Left renal pelvis (tissue), 4 donors: ENCODE measurements around the gene MON1A. TPM values are rescaled to one million over a fixed set of nuclear protein-coding genes. Genes with fewer than 3 reads are reported as not detected.
A peak's percentile ranks its signal among the peaks of the same experiment; 100 is the strongest.
"Not testable (repeated sequence)": the region's sequence is repeated elsewhere in the genome, so short reads cannot be mapped to it uniquely, and the experiment has no call there.

Experiments used
- DNase-seq, 4 donors: peaks; one replicate each; pipeline ENCODE4 v3.0.0-alpha.2; 2013; ENCODE audit warnings: low read depth in 4 of 4, low spot score in 3 of 4
- polyA plus RNA-seq, 4 donors: library from polyadenylated mRNA; unstranded; fragments of 120-200 nt; gene quantifications; one replicate each; pipeline ENCODE4 v1.2.1, GENCODE V29; 2013; ENCODE audit not compliant: insufficient read length in 4 of 4

The MON1A gene
- polyA plus RNA-seq, 4 donors: 7.6 to 10.0 (median 8.1) TPM

DNA sequence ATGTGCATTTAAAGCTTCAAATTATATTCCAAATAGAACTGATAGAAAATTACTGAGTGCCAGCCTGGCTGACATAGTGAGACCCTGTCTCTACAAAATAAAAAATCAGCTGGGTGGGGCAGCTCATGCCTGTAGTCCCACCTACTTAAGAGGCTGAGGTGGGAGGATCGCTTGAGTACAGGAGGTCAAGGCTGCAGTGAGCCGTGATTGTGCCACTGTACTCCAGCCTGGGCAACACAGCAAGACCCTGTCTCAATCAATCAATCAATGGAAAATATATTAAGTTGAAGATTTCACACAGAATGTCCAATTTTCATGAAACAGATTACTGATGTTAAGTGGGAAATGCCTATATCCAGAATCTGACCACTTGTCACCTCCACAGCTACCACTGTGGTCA, 4.1 kb downstream of the MON1A start:
- no peak for DNase-seq

DNA sequence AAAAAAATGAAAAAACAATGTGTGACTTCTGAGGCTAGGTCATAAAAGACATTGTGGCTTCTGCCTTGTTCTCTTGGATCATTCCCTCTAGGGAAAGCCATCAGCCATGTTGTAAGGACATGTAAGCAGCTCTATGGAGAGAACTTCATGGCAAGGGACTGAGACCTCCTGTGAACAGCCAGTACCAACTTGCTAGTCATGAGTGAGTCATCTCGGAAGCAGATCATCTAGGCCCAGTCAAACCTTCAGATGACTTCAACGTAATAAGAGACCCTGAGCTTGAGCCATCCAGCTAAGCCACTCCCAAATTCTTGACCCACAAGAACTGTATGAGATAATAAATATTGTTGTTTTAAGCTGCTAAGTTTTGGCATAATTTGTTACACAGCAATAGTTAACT, 4.9 kb downstream of the MON1A start:
- DNase-seq: no peak

DNA sequence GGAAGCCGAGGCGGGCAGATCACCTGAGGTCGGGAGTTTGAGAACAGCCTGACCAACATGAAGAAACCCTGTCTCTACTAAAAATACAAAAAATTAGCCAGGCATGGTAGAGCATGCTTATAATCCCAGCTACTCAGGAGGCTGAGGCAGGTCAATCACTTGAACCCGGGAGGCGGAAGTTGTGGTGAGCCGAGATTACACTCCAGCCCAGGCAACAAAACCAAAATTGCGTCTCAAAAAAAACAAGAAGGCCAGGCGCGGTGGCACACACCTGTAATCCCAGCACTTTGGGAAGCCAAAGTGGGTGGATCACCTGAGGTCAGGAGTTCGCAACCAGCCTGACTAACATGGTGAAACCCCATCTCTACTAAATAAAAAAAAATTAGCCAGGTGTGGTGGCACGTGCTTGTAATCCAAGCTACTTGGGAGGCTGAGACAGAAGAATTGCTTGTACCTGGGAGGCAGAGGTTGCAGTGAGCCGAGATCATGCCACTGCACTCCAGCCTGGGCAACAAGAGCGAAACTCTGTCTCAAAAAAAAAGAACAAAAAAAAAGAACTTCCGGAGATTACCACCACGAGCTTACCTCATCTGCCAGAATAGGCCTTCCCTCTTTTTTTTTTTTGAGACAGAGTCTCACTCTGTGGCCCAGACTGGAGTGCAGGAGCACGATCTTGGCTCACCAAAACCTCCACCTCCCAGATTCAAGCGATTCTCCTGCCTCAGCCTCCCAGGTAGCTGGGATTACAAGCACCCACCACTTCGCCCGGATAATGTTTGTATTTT, 11.6 kb downstream of the MON1A start:
- not testable (repeated sequence) for DNase-seq

DNA sequence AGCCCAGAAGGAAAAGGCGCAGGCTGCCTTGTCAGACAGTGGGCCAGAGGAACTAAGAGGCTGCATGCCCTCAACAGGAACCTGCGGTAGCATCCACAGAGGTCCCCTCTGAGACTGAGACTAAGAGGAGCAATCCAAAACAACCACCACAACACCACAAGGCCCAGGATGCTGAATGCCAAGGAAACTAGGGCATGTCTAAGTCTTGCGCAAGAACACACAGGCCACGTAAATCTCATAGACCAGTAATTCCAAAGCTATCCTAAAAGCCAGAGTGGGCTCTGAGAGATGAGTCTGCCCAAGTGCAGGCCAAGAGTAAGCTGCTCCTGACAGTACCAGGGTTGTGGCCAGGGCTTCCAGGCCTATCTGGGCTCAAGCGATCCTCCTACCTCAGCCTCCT, 12.9 kb downstream of the MON1A start:
- no peak for DNase-seq

DNA sequence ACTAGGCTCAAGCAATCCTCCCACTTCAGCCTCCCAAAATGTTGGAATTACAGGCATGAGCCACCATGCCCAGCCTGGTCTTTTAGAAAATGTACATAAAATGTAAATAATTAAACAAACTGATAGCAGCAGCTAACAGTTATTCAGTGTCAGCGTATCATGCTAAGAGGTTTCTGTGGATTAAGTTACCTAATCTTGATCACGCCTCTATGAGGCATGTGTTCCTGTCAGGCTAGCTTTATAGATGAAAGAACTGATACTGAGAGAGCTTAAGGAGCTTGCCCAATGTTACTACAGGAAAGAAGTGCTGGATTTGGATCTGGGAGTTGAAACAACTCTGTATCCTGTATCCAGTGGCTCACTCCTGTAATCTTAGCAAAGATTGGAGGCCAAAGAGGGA, 14.7 kb downstream of the MON1A start:
- DNase-seq: no peak

DNA sequence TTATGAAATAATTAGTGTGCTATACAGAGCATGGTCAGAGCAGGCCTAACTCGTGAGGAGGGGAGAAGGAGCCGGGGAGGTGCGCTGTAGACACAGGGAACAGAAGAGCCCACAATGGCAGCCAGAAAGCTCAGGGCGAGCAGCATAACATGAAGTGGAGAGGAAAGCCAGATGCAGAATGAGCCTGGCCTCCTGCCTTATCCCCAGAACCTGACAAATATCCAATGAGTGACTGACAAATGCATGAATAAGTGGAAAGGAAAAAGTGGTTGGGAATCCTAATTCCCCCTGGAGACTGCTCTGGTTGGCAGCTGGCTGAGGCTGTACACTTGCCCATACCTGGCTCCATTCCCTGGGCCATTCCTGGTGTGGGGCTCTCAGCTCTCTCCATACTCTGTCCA, 16.7 kb downstream of the MON1A start:
- DNase-seq: no peak

DNA sequence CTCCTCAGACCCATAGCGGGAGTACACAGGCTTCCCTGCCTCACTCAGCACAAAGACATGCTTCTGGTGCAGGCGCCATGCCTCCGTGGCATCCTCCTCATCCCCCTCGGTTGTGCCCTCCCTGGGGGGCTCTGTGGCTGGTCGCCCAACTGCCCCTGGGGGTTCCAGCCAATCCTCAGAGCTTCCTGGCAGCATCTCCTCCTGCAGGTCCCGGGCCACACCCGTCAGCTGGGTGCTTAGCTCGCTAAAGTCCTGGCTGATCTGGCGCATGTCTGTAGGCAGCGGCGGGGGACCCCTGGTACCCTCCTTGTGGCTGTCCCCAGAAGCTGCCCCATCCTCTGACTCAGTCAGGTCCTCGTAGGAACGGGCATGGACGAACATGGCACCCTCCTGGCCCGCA, 18.0 kb downstream of the MON1A start:
- DNase-seq: no peak

DNA sequence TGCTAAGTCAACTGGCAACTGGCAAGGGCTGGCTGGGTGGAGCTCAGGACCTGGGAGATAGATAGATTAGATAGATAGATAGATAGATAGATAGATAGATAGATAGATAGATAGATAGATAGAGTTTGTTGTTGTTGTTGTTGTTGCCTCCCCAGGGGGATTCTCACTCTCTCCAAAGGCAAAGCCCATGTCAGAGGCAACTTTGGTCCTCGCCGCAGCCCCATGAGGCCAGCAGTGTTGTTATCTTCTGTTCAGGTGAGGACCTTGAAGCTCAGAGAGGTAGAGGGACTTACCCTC, 18.5 kb downstream of the MON1A start:
- DNase-seq: no peak

DNA sequence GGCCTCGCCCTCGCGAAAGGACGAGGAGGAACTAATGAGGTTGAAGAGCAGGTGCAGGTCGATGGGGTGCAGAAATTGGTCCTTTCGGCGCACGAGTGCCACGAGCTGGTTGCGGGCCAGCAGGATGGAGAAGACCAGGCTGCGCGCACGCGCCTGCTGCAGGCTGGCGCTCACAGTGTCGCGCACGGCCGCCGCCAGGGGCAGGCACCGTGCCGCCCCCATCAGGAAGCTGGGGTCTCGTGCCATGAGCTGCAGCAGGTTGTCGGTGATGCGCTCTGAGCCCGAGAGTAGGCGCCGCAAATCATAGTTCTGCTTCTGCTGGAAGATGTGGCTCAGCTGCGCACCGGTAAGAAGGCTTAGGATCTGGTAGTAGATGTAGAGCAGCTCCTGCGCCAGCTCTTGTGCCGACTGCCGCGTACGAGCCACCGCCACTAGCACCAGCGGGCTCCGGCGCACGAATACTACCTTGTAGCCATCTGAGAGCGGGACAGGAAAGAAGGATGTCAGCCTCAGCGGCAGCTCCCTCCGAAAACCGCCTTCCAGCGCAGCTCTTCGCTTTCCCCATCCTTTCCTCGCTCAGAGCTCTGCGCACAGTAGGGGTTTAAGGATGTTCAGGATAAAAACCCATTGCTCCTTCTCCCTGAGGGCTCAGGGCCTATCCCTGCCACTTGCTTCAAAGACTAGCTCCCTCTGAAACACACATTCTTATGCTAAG, 19.0 kb downstream of the MON1A start:
- DNase-seq: no peak

DNA sequence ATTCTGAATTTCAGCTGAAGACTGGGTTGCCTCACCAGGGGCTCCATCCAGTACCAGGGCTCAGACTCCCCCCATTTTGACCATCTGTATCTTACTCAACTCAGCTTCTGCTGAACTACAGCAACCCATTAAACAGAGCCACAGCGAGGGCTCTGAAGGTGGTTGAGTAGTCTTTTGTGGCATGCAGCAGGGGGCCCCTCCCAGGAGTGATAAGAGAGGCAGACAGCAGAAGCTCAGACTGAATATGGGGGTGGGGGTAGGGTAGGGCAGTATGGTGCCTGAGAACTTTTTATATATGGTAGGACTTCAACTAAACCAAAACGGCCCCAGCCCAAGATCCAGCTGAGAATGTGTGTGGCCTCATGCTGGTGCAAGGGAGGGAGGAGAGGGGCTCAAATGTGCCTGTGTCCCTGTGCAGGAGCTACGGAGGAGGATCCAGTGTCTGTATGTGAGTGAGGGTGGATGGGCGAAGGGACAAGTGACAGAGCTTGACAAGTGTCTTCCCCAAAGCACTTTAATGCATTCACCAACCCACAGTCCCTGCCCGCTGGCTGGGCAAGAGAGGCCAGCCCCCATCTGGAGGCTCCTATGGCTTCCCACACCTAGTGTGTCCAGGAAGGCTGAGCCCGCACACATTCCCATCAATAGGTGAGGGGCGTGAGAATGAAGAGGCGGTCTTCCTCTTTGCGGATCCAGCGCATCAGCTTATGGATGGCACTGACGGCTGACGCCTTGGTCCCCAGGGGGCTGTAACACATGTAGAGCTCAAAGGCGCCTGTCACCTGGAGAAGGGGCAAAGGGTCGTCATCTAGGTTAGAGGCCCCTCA, 21.0 kb downstream of the MON1A start:
- no peak for DNase-seq

DNA sequence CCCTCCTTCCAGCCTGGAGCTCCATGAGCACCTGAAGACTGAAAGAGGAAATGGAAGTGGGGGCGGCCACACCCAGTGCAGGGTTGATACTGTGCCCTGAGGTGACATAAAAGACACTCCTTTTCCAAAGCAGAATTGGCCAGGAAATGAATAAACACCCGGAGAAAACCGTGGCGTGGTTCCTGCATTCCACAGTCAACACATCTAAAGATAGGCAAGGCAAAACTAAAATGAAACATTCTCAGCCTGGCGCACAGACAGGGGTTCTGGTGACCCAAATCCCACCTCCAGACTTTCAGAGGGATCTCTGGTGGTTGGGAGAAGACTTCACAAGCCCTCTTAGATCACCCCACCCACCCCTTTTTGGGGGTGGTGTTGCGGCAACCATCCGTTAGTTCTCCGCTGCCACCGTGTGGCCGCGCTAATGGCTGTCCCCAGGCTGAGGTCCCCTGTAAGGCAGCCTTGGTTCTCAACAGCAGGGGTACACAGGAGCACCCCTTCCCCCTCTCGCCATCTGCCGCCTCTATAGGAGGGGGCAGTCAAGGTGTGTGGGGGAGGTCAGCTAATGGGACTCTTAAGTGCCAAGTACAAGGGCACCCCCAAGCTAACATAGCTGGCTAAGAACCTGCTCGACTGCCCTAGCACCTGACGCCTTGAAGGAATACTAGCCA, 23.4 kb downstream of the MON1A start:
- DNase-seq: no peak

DNA sequence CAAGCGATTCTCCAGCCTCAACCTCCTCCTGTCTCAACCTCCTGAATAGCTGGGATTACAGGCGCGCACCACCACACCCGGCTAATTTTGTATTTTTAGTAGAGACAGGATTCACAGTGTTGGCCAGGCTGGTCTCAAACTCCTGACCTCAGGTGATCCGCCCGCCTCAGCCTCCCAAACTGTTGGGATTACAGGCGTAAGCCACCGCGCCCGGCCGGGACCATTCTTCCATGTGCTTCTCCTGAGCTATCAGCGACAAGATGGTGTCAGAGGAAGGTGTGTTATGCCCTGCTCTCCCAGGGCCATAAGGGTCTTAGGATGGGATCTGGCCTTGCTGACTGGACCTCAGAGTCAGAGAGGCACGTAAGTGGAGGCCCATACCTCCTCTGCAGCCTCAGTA, 25.2 kb downstream of the MON1A start:
- not testable (repeated sequence) for DNase-seq

DNA sequence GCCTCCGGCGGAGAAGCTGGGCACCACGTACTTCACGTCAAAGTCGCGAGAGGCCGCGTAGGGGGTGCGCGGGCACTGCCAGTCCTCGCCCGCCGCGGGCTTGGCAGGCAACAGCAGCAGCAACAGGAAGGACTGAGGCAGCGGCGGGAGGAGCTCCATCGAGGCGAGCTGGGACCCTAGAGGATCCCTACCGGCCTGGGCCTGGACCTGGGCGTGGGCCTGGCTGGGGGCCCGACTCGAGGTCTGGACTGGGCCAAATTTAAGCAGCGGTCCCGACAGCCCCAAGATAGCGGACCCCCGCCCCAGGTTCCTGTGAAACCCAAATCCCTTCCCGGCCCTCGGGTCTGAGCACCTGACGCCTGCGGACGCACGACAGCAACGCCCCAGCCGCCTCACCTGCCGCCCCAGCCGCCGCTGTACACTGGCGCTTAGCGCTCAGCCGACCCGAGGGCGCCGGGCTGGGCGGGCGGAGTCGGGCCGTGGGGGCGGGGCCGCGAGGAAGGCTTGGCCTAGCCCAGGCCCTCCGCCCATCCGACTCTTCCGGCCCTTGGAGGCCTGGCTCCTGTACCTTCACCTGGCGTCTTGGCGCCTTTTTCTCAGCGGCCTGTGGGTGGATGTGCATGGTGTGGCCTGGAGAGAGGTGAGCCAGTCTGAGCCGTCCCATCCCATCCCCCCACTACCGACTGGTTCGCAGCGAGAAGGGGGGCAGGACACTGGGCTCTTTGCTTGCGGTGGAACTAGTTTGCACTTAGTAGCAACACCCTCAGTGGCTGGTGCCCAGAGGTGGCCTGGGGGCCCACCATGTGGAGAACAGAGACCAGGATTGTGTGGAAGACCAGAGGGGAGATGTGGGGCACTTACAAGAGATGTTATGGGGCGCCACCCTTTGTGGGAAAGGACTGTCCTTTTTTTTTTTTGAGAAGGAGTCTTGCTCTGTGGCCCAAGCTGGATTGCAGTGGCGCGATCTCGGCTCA, 25.9 kb downstream of the MON1A start, which contains the start of gene MST1R:
Gene MST1R, minus strand, starts transcription at position 423 of the 974 bp plus-strand sequence. Its CDS starts 264 bp downstream, at position 159.
- DNase-seq: peak in 2 of 4 donors; percentile 36 to 37

DNA sequence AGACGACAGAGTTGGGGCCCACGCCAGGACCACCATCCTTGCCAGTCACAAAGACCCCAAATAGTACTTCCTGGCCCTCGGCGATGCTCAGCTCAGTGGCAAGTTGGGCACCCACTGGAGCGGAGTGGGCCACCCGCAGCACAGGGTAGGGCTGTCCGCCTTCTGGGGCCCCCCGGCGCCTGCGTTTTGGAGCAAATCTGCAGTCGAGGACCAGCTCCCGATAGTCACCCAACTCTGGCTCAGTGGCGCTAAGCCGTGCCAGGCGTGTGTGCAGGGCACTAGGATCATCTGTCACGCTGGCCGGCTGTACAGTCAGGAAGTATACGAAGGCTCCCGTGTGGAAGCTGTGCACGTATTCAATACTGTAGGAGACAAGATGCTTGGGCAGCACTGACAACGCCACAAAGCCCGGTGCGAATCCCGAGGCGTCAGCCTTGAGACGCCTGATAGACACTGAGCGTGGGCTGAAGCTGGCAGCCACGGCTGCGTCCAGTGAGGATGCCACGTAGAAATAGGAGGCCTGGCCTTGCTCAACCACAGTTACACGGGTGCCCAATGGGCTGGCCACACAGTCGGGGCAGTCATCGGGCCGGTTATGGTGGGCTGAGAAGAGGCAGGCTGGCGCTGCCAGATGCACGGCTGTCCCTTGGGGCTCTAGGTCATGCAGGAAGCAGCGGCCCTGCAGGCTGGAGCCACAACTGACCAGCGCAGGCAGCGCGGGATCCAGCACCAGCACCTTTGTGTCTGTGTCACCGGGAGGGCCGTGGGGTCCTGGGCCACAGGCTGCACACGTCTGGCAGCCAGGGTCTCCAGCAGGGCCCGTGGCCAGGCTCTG, 26.9 kb downstream of the MON1A start:
- no peak for DNase-seq

DNA sequence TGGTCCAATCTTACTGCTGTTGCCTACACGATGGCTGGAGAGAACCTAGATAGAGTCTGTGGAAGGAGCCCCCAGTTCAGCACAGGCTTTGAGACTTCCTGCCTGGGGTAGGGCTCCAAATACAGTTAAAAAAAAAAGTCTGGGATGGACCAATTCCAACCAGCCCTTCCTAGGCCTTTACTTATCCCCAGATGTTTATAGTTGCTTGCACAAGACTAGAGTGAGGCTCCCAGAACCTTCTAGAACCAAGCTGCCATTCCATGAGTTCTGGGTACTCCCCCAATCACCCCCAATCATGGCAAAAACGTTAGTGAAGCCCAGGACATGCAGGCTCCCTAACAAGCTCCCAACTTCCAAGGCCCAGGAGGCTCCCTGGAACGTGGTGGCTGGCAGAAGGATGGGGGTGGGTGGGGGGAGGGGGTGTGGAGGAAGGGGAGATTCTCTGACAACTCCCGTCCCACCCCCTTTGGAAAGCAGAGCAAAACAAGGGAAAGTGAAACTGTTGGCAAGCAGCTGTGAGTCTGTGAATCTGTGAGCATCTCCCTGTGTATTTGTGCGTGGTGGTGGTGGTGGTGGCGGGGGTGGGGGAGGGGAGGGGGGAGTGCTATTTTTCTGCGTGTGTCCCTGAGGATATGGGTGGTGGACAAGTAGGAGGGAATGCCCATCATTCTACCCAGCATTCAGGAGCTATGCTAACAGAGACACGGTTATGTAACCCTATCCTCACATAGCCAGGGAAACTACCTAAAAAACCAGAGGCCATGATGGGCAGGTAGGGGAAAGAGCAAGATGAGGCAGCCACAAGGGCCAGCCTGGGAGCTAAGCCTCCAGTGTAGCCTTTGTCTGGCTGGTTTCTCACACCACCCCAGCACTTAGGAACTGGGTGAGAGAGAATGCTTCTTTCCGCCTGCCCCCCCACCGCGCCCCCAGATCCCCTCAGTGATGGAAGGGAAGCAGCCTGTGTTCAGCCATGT, 28.0 kb downstream of the MON1A start:
- no peak for DNase-seq

DNA sequence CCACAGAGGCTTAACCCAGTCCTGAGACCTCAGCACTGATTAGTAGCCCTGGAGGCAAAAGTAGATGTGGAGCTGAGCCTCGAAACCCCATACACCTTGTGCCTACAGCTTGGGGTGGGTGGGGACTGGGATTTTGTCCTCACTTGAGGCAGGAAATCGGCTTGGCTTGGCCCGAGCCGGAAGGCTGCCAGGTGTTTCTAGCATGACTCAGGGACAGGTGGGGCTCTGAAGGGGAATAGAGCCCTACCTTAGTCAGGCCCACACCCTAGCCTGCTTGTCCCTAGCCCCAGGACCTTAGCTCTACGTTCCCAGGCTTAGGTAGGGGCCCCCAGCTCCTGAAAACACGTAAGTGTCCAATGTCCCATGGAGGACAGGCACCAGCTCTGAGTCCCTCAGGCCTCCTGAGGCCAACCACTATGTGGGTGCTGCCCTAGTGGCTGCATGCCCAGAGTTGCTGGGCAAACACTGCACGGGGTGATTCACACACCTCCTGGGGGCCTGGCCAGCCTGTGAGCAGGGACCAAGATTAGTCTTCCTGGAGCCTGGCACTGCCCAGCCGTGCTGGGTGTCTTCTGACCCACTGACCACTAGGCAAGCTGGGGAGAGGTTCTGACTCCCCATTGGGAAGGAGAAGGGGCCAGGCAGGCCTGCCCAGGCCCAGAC, 29.0 kb downstream of the MON1A start:
- no peak for DNase-seq

DNA sequence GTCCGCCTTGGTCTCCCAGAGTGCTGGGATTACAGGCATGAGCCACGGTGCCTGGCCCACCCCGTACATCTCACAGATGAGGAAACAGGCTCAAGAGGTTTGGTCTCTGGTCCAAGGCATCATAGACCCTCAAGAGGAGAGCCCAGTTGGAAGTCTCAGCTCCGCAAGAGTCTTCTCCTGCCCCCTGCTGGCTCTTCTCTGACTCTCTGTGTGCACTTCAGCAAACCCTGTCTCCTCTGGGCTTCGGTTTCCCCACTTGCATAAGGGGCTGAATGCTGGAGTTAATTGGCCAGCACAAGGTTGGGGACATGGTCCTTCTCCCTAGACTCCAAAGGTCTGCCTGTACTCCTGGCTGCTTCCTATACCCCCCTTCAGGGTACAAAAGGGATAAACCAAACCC, 29.8 kb downstream of the MON1A start:
- no peak for DNase-seq
